ENCODE data around the gene DYNC1LI1. TPM values are rescaled to one million over a fixed set of nuclear protein-coding genes. Genes with fewer than 3 reads are reported as not detected.

Gene DYNC1LI1
- total and polyA plus RNA-seq, 2 donors, result 28.4 to 29.2 TPM

DNA sequence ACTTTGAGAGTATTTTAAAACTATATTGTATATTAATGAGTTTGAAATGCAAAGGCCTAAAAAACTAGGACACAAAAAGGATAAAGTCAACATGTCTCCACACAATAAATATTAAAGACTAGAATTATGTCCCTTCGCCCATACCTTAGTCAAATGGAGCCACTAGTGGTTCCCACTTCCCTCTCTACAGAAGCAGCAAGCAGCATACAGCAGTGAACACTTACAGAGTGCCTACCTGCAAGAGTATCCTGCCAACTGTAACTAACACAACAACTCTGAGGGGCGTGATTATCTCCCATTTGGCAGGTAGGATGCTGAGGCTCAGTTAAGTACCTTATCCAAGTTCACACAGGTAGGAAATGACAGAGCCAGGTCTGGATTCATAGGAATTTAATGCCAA is 17.2 kb downstream of the DYNC1LI1 start:
- no peak overlapping the region for H3K27ac ChIP-seq (ENCODE audit: low read depth in 1 of 2, low read length in 1 of 2)
- no peak for DNase-seq (ENCODE audit: low read depth in 6 of 9, low spot score in 9 of 9)
- no peak overlapping the region for H3K4me3 ChIP-seq (ENCODE audit: low read length in 2 of 2)
- 94% methylated on average over 2 of the region's 2 CpGs for WGBS
- H3K9me3 ChIP-seq (ENCODE audit: control insufficient read depth in 2 of 2, insufficient read depth in 1 of 2, low read length in 1 of 2), result no peaks in the 10 kb centered on the region
- no peaks in the 10 kb centered on the region for H3K36me3 ChIP-seq (ENCODE audit: control insufficient read depth in 2 of 2, insufficient read depth in 2 of 2, low read length in 1 of 2)
- no peaks in the 10 kb centered on the region for H3K4me1 ChIP-seq (ENCODE audit: control insufficient read depth in 2 of 2, insufficient read depth in 2 of 2, low read length in 2 of 2)
- H3K27me3 ChIP-seq (ENCODE audit: control insufficient read depth in 2 of 2, insufficient read depth in 1 of 2, low read length in 1 of 2), result no peaks in the 10 kb centered on the region

DNA sequence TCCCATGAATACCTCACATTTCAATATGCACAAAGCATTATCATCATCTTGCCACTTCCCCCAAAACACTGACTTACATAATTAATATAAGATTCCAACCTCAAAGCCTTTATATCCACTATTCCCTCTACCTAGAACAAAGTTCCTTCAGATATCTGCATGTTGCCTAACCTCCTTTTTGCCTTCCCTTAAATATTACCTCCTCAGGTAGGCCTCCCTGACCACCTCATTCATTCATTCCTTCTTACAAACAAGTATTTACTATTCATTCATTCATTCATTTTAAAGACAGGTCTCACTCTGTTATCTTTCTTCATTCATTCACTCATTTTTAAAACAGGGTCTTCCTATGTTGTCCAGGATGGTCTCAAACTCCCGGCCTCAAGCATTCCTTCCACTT is 18.6 kb downstream of the DYNC1LI1 start:
- WGBS, result 100% methylated on average over 1 of the region's 1 CpG
- H3K9me3 ChIP-seq (ENCODE audit: control insufficient read depth in 2 of 2, insufficient read depth in 1 of 2, low read length in 1 of 2), result no peaks in the 10 kb centered on the region
- no peak overlapping the region for H3K4me3 ChIP-seq (ENCODE audit: low read length in 2 of 2)
- no peaks in the 10 kb centered on the region for H3K27me3 ChIP-seq (ENCODE audit: control insufficient read depth in 2 of 2, insufficient read depth in 1 of 2, low read length in 1 of 2)
- no peak overlapping the region for H3K27ac ChIP-seq (ENCODE audit: low read depth in 1 of 2, low read length in 1 of 2)
- no peak for DNase-seq (ENCODE audit: low read depth in 6 of 9, low spot score in 9 of 9)
- no peaks in the 10 kb centered on the region for H3K4me1 ChIP-seq (ENCODE audit: control insufficient read depth in 2 of 2, insufficient read depth in 2 of 2, low read length in 2 of 2)
- no peaks in the 10 kb centered on the region for H3K36me3 ChIP-seq (ENCODE audit: control insufficient read depth in 2 of 2, insufficient read depth in 2 of 2, low read length in 1 of 2)

DNA sequence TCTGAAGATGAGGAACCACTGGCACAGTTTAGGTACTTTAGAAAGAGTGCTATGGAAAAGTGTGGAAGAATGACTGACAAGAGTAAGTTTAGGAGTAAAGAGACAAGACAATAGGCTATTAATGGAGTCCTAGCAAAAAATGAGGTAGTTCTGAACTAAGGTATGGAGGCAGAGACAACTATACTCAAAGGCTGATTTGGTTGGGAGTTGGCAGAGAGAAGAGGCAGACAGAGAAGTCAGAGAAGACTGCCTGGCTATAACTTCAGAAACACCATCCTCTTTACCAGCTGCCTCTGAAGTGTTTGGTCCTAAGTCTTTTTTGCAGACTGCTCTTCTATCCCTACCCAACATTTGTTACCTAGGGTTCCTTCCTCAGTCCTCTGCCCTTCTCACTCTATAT is 19.2 kb downstream of the DYNC1LI1 start:
- no peak overlapping the region for H3K27ac ChIP-seq (ENCODE audit: low read depth in 1 of 2, low read length in 1 of 2)
- H3K4me1 ChIP-seq (ENCODE audit: control insufficient read depth in 2 of 2, insufficient read depth in 2 of 2, low read length in 2 of 2), result no peaks in the 10 kb centered on the region
- no peaks in the 10 kb centered on the region for H3K9me3 ChIP-seq (ENCODE audit: control insufficient read depth in 2 of 2, insufficient read depth in 1 of 2, low read length in 1 of 2)
- DNase-seq (ENCODE audit: low read depth in 6 of 9, low spot score in 9 of 9), result no peak
- no peaks in the 10 kb centered on the region for H3K36me3 ChIP-seq (ENCODE audit: control insufficient read depth in 2 of 2, insufficient read depth in 2 of 2, low read length in 1 of 2)
- no peaks in the 10 kb centered on the region for H3K27me3 ChIP-seq (ENCODE audit: control insufficient read depth in 2 of 2, insufficient read depth in 1 of 2, low read length in 1 of 2)
- no peak overlapping the region for H3K4me3 ChIP-seq (ENCODE audit: low read length in 2 of 2)

DNA sequence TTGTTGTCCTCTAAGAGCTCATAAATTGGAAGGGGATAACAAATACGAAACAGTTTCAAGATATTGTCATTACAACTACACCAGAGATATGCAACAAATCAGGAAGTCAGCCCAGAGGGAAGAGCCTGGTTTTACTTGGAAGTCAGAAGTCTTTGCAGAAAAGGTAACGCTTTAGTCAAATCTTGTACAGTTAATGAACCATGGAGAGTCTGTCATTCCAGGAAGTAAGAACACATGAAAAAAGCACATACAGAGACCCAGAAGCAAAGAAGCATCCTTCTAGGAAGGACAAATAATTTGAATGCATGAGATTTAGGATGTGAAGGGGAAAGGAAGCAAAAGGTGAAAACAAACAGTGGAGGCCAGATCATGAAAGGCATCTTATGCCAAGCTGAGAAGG is 19.6 kb downstream of the DYNC1LI1 start:
- Histone ChIP-seq H3K4me3 (ENCODE audit: low read length in 2 of 2) (no peak overlapping the region), H3K9me3 (ENCODE audit: control insufficient read depth in 2 of 2, insufficient read depth in 1 of 2, low read length in 1 of 2) (no peaks in the 10 kb centered on the region), H3K4me1 (ENCODE audit: control insufficient read depth in 2 of 2, insufficient read depth in 2 of 2, low read length in 2 of 2) (no peaks in the 10 kb centered on the region), H3K27ac (ENCODE audit: low read depth in 1 of 2, low read length in 1 of 2) (no peak overlapping the region), H3K36me3 (ENCODE audit: control insufficient read depth in 2 of 2, insufficient read depth in 2 of 2, low read length in 1 of 2) (no peaks in the 10 kb centered on the region), H3K27me3 (ENCODE audit: control insufficient read depth in 2 of 2, insufficient read depth in 1 of 2, low read length in 1 of 2) (no peaks in the 10 kb centered on the region)
- no peak for DNase-seq (ENCODE audit: low read depth in 6 of 9, low spot score in 9 of 9)
- 90% methylated on average over 2 of the region's 2 CpGs for WGBS

DNA sequence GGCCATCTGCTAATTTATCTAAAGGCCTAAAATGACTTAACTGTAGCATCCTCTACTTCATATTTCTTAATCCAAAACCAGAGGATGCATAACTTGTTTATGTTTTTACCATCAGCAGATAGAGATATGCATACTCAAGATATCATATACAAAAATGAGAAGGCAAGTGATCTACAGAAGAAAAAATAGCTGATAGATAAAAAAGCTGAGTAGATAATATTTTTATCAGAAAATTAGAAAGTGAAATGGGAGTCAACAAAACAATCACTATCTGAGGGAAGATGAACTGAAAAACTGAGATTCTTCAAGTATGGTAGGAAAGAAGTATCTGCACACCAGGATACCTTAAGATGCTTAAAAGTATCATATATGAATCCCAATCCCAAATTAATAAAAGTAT is 25.4 kb downstream of the DYNC1LI1 start:
- no peak for DNase-seq (ENCODE audit: low read depth in 6 of 9, low spot score in 9 of 9)
- Histone ChIP-seq H3K36me3 (ENCODE audit: control insufficient read depth in 2 of 2, insufficient read depth in 2 of 2, low read length in 1 of 2) (peaks cover 0 to 11% of the 10 kb centered on the region in 2 donors), H3K27me3 (ENCODE audit: control insufficient read depth in 2 of 2, insufficient read depth in 1 of 2, low read length in 1 of 2) (no peaks in the 10 kb centered on the region), H3K4me1 (ENCODE audit: control insufficient read depth in 2 of 2, insufficient read depth in 2 of 2, low read length in 2 of 2) (no peaks in the 10 kb centered on the region), H3K9me3 (ENCODE audit: control insufficient read depth in 2 of 2, insufficient read depth in 1 of 2, low read length in 1 of 2) (no peaks in the 10 kb centered on the region), H3K27ac (ENCODE audit: low read depth in 1 of 2, low read length in 1 of 2) (no peak overlapping the region), H3K4me3 (ENCODE audit: low read length in 2 of 2) (no peak overlapping the region)

DNA sequence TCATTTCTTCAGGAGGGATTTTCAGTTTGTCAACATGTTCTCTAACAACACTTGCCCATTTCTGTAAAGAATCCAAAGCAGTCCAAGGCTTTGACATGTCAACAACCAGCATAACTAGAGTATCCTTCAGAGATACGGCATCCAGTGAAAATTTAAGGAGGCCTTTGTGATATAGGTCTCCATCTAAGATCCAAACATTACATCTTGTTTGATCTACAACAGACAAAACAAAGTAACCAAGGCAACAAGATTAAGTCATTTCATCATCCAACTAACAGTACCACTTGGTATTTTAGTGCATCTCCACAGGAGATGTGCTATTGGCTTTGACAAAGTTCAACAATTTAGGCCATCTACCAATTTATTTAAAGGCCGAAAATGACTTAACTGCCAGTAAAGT is 25.8 kb downstream of the DYNC1LI1 start:
- H3K36me3 ChIP-seq (ENCODE audit: control insufficient read depth in 2 of 2, insufficient read depth in 2 of 2, low read length in 1 of 2), result peaks cover under 1 to 11% of the 10 kb centered on the region in 2 donors
- 96% methylated on average over 2 of the region's 2 CpGs for WGBS
- no peak overlapping the region for H3K4me3 ChIP-seq (ENCODE audit: low read length in 2 of 2)
- H3K9me3 ChIP-seq (ENCODE audit: control insufficient read depth in 2 of 2, insufficient read depth in 1 of 2, low read length in 1 of 2), result no peaks in the 10 kb centered on the region
- no peak for DNase-seq (ENCODE audit: low read depth in 6 of 9, low spot score in 9 of 9)
- no peaks in the 10 kb centered on the region for H3K27me3 ChIP-seq (ENCODE audit: control insufficient read depth in 2 of 2, insufficient read depth in 1 of 2, low read length in 1 of 2)
- H3K4me1 ChIP-seq (ENCODE audit: control insufficient read depth in 2 of 2, insufficient read depth in 2 of 2, low read length in 2 of 2), result no peaks in the 10 kb centered on the region
- H3K27ac ChIP-seq (ENCODE audit: low read depth in 1 of 2, low read length in 1 of 2), result no peak overlapping the region

DNA sequence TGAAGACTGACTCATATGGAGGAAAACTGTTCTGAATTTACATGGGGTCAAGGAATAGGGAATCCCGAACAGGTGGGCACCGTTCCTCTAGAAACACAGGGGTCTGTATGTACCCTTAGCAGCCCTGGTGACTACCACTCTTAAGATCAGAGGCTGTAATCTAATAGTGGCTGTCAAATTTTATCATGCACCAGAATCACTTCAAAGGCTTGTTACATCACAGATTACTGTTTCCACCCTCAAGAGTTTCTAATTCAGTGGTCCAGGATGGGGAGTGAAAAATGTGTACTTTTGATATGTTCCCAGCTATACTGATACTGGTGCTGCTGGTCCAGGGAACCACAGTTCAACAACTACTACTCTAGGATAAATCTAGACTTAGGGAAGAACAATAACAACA is 27.9 kb downstream of the DYNC1LI1 start:
- no peak for DNase-seq (ENCODE audit: low read depth in 6 of 9, low spot score in 9 of 9)
- Histone ChIP-seq H3K4me3 (ENCODE audit: low read length in 2 of 2) (no peak overlapping the region), H3K36me3 (ENCODE audit: control insufficient read depth in 2 of 2, insufficient read depth in 2 of 2, low read length in 1 of 2) (peaks cover 3 to 11% of the 10 kb centered on the region in 2 donors), H3K9me3 (ENCODE audit: control insufficient read depth in 2 of 2, insufficient read depth in 1 of 2, low read length in 1 of 2) (no peaks in the 10 kb centered on the region), H3K27ac (ENCODE audit: low read depth in 1 of 2, low read length in 1 of 2) (no peak overlapping the region), H3K4me1 (ENCODE audit: control insufficient read depth in 2 of 2, insufficient read depth in 2 of 2, low read length in 2 of 2) (no peaks in the 10 kb centered on the region), H3K27me3 (ENCODE audit: control insufficient read depth in 2 of 2, insufficient read depth in 1 of 2, low read length in 1 of 2) (no peaks in the 10 kb centered on the region)
- WGBS, result 98% methylated on average over 2 of the region's 2 CpGs

DNA sequence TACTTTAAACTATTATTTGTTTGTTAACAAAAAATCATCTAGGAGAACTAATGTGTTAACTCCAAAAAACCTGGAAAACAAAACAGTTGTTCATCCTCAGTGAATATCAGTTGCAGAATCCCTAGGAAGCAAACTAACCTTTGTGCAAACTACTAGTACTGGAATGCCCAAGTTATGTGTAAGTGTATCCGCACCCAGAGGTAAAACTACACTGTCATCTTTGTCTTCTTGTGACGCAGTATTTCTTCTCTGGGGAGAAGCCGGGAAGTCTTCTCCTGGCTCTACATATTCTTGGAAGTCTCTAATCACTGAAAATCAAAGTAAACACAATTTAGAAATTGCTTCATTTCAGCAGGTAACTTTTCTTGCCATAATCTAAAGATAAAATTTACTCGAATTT is 29.8 kb downstream of the DYNC1LI1 start:
- Histone ChIP-seq H3K4me1 (ENCODE audit: control insufficient read depth in 2 of 2, insufficient read depth in 2 of 2, low read length in 2 of 2) (no peaks in the 10 kb centered on the region), H3K27ac (ENCODE audit: low read depth in 1 of 2, low read length in 1 of 2) (no peak overlapping the region), H3K36me3 (ENCODE audit: control insufficient read depth in 2 of 2, insufficient read depth in 2 of 2, low read length in 1 of 2) (peaks cover 3 to 16% of the 10 kb centered on the region in 2 donors), H3K27me3 (ENCODE audit: control insufficient read depth in 2 of 2, insufficient read depth in 1 of 2, low read length in 1 of 2) (no peaks in the 10 kb centered on the region), H3K9me3 (ENCODE audit: control insufficient read depth in 2 of 2, insufficient read depth in 1 of 2, low read length in 1 of 2) (no peaks in the 10 kb centered on the region), H3K4me3 (ENCODE audit: low read length in 2 of 2) (no peak overlapping the region)
- DNase-seq (ENCODE audit: low read depth in 6 of 9, low spot score in 9 of 9), result no peak
- 97% methylated on average over 4 of the region's 4 CpGs for WGBS

DNA sequence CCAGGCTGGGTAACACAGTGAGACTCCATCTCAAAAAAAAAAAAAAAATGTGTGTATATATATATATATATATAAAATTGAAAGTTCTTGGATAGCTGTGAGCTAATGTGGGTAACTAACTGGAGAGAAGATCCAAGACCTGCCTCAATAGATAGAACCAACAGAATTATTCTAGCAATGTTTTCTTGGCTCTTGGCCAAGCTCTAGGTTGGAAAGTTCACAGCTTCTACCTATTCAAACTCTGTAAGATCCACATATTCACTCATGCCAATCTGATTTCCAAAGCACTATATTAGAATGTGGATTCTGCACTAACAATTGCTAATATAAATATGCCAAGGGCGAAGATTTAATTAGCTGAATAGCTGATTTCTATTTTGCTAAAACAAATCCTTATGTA is 38.2 kb downstream of the DYNC1LI1 start:
- no peak overlapping the region for H3K4me3 ChIP-seq (ENCODE audit: low read length in 2 of 2)
- H3K4me1 ChIP-seq (ENCODE audit: control insufficient read depth in 2 of 2, insufficient read depth in 2 of 2, low read length in 2 of 2), result no peaks in the 10 kb centered on the region
- no peaks in the 10 kb centered on the region for H3K9me3 ChIP-seq (ENCODE audit: control insufficient read depth in 2 of 2, insufficient read depth in 1 of 2, low read length in 1 of 2)
- DNase-seq (ENCODE audit: low read depth in 6 of 9, low spot score in 9 of 9), result no peak
- WGBS, result 100% methylated on average over 1 of the region's 1 CpG
- peaks cover 23 to 42% of the 10 kb centered on the region in 2 donors for H3K36me3 ChIP-seq (ENCODE audit: control insufficient read depth in 2 of 2, insufficient read depth in 2 of 2, low read length in 1 of 2)
- H3K27ac ChIP-seq (ENCODE audit: low read depth in 1 of 2, low read length in 1 of 2), result no peak overlapping the region
- no peaks in the 10 kb centered on the region for H3K27me3 ChIP-seq (ENCODE audit: control insufficient read depth in 2 of 2, insufficient read depth in 1 of 2, low read length in 1 of 2)

DNA sequence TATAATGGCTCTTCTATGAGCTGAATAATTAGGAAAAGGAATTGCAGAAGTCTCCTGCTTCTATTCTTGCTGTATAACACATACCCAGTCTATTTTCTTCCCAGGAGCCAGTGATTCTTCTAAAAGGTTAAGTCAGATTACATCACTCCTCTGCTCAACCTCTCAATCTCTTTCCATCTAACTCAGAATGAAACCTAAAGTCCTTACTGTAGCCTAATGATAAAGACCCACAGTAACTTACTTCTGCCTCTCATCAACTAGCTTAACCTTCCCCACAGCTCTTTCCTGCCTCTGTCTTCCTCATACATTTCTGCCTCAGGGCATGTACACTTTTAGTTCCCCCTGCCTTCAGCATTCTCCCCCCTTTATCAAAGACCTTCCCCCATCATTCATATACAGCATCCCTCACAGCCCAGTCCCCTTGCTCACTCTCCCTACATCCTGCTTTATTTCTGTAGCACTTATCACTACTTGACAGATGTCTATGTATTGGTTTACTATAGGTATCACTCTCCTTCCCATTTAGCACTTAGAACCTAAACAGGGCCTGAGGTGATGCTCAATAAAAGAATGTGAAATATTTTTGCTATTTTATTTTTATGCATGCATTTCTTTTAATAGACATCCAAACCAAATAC is 39.5 kb downstream of the DYNC1LI1 start:
- Histone ChIP-seq H3K4me3 (ENCODE audit: low read length in 2 of 2) (no peak overlapping the region), H3K9me3 (ENCODE audit: control insufficient read depth in 2 of 2, insufficient read depth in 1 of 2, low read length in 1 of 2) (no peaks in the 10 kb centered on the region), H3K36me3 (ENCODE audit: control insufficient read depth in 2 of 2, insufficient read depth in 2 of 2, low read length in 1 of 2) (peaks cover 27 to 48% of the 10 kb centered on the region in 2 donors), H3K4me1 (ENCODE audit: control insufficient read depth in 2 of 2, insufficient read depth in 2 of 2, low read length in 2 of 2) (no peaks in the 10 kb centered on the region), H3K27ac (ENCODE audit: low read depth in 1 of 2, low read length in 1 of 2) (no peak overlapping the region), H3K27me3 (ENCODE audit: control insufficient read depth in 2 of 2, insufficient read depth in 1 of 2, low read length in 1 of 2) (no peaks in the 10 kb centered on the region)
- no peak for DNase-seq (ENCODE audit: low read depth in 6 of 9, low spot score in 9 of 9)

Data from thymus (tissue), 11 donors.